C4-2B (cell line): Measurements from ENCODE around the gene FOXP3.

Experiments used
- H3K27ac ChIP-seq: fragments of 450-650 bp; 2 replicates; pipeline ENCODE4 v1.5.1; 2017
- CTCF ChIP-seq: fragments of 450-650 bp; conservative IDR thresholded peaks from 2 replicates; pipeline ENCODE4 v1.5.1; 2017; ENCODE audit warnings: mild to moderate bottlenecking
- ZFX ChIP-seq: fragments of 450-650 bp; IDR thresholded peaks from 2 replicates; pipeline ENCODE4 v1.6.1; 2017

The FOXP3 gene

GRCh38 chrX:49238735-49239134, 25.8 kb downstream of the FOXP3 start:
- H3K27ac ChIP-seq = no peak overlapping the region
- no peak for TF ChIP-seq ZFX
- no peak for TF ChIP-seq CTCF

- no peak overlapping the region for H3K27ac ChIP-seq
- TF ChIP-seq ZFX (no peak), CTCF (no peak)
Observed at GRCh38 chrX:49237060-49237459, 27.4 kb downstream of the FOXP3 start.

GRCh38 chrX:49233887-49234555, 30.5 kb downstream of the FOXP3 start:
- TF ChIP-seq ZFX = no peak
- no peak overlapping the region for H3K27ac ChIP-seq

GRCh38 chrX:49233176-49233575, 31.3 kb downstream of the FOXP3 start, which contains the start of gene CACNA1F:
Gene CACNA1F, minus strand, starts transcription at chrX:49233340. Its CDS starts 31 bp downstream, at chrX:49233309.
- H3K27ac ChIP-seq = no peak within 1 kb of the TSS
- no peak for TF ChIP-seq ZFX
- no peak for TF ChIP-seq CTCF

- no peak for TF ChIP-seq CTCF
- TF ChIP-seq ZFX = no peak
- no peak overlapping the region for H3K27ac ChIP-seq
Observed at GRCh38 chrX:49232525-49232924, 32.0 kb downstream of the FOXP3 start.

GRCh38 chrX:49231333-49232000, 33.0 kb downstream of the FOXP3 start:
- H3K27ac ChIP-seq = no peak overlapping the region
- no peak for TF ChIP-seq CTCF
- no peak for TF ChIP-seq ZFX

GRCh38 chrX:49230500-49231232, 33.8 kb downstream of the FOXP3 start:
- TF ChIP-seq CTCF (no peak), ZFX (no peak)
- no peak overlapping the region for H3K27ac ChIP-seq
